ENCODE measurements around the gene NKAPL. TPM values are rescaled to one million over a fixed set of nuclear protein-coding genes. Genes with fewer than 3 reads are reported as not detected.

Gene NKAPL
- total RNA-seq, result 0.79 and 1.2 TPM in 2 replicates

DNA sequence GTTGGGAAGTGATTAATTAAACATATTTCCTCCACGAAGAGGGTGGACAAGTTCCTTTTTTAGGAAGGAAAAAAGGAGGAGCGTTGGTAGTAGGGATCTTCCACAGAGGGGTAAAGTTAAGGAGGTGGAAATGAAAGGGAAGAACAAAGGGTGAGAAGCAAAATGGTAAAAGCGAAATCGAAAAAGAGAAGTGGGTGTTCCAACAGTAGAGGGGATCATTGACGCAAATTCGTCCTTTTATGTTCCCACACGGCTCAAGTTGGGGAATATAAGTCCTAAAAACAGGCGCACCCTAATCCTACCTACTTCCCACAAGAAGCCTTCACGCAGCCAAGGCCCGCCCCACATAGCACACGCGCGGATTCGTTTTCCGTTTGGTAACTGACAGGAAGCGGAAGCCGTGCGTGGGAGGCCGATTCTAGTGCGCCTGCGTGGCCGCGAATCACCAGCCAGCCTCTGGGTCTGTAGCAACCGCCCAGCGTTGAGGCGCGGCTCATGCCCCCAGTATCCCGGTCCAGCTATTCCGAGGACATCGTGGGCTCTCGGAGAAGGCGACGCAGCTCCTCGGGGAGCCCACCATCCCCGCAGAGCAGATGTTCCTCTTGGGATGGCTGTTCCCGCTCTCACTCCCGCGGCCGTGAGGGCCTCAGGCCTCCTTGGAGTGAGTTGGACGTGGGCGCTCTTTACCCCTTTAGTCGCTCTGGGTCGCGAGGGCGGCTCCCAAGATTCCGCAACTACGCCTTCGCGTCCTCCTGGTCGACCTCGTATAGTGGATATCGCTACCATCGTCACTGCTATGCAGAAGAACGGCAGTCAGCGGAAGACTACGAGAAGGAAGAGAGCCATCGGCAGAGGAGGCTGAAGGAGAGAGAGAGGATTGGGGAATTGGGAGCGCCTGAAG is at the start of gene NKAPL:
Gene NKAPL (plus strand): TSS at position 421 of the 901 bp plus-strand sequence. CDS start 75 bp downstream, at position 496.
- DNase-seq (ENCODE audit: low read depth) (peak; percentile 29), FAIRE-seq (no peak)
- H3K27me3 ChIP-seq (ENCODE audit: control insufficient read depth, insufficient read depth, low read length), result no peaks in the 10 kb centered on the region
- H3K4me3 ChIP-seq (ENCODE audit: low read depth, low read length), result peak within 1 kb of the TSS; percentile 38
- TF ChIP-seq, protein P1, sequence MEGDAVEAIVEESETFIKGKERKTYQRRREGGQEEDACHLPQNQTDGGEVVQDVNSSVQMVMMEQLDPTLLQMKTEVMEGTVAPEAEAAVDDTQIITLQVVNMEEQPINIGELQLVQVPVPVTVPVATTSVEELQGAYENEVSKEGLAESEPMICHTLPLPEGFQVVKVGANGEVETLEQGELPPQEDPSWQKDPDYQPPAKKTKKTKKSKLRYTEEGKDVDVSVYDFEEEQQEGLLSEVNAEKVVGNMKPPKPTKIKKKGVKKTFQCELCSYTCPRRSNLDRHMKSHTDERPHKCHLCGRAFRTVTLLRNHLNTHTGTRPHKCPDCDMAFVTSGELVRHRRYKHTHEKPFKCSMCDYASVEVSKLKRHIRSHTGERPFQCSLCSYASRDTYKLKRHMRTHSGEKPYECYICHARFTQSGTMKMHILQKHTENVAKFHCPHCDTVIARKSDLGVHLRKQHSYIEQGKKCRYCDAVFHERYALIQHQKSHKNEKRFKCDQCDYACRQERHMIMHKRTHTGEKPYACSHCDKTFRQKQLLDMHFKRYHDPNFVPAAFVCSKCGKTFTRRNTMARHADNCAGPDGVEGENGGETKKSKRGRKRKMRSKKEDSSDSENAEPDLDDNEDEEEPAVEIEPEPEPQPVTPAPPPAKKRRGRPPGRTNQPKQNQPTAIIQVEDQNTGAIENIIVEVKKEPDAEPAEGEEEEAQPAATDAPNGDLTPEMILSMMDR (IDR thresholded peaks at IDR 0.05; ENCODE audit: insufficient read depth, low read length, severe bottlenecking), result no peak
- no peaks in the 10 kb centered on the region for H3K36me3 ChIP-seq (ENCODE audit: control insufficient read depth, insufficient read depth, low read length)

DNA sequence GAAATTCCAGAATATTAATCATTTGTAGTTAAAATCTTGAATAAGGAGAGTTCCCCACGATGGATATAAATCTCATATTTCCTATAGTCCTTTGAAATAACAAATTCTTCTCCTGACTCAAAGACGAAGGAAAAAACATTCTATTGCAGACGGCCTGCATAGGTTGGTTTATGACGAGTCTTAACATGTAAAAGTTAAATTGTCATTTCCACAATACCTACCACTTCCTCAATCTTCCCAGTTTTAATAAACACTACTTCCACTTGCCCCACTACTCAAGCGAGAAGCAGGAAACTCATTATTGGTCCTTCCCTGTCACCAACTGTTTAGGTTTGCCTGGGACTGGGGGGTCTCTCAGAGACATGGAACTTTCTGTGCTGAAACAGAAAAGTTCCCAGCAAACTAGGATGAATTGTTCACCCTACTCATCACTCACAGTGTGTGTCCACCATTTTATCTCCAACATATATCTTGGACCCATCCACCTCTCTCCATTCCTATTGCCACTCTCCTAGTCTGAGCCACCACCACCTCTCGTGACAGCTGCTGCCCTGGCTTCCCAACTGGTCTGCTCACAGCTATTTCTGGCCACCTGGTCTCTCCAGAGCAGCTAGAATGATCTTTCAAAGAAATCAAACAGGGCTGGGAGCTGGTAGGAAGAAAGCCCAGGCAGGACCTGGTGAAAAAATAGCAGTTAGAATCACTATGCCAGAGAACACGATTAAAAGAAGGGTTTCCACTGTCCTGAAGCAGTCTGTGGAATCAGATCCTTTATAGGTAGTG is 49.2 kb upstream of the NKAPL start:
- H3K36me3 ChIP-seq (ENCODE audit: control insufficient read depth, insufficient read depth, low read length), result no peaks in the 10 kb centered on the region
- no peak overlapping the region for H3K4me3 ChIP-seq (ENCODE audit: low read depth, low read length)
- peaks cover 3% of the 10 kb centered on the region for H3K27me3 ChIP-seq (ENCODE audit: control insufficient read depth, insufficient read depth, low read length)
- no peak for FAIRE-seq
- TF ChIP-seq, protein P1 (IDR thresholded peaks at IDR 0.05; ENCODE audit: insufficient read depth, low read length, severe bottlenecking), result no peak
- peak; percentile 55 for DNase-seq (ENCODE audit: low read depth)

DNA sequence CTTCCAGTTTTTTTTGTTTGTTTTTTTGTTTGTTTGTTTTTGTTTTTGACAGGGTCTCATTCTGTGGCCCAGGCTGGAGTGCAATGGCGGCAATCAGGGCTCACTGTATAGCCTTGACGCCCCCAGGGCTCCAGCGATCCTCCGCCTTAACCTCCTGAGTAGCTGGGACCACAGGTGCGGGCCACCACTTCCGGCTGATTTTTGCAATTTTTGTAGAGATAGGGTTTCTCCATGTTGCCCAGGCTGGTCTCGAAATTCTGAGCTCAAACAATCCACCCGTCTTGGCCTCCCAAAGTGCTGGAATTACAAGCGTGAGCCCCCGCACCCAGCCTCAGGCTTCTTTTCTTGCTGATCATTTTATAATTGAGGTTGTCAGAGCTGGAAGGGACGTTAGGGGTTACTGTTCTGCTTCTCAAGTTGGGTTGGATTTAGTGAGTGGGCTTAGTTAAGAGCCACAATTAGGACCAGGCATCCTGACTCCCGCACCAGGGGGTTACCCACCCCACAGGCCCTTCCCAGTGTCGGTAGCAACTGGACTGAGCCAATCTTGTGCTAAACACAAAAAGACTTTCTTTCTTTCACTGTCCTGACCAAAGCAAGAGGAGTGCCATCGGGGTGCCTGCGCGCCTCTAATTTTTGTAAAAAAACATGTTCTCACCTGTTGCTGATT is 47.1 kb upstream of the NKAPL start:
- TF ChIP-seq, protein P1 (IDR thresholded peaks at IDR 0.05; ENCODE audit: insufficient read depth, low read length, severe bottlenecking), result no peak
- FAIRE-seq, result no peak
- Histone ChIP-seq H3K36me3 (ENCODE audit: control insufficient read depth, insufficient read depth, low read length) (no peaks in the 10 kb centered on the region), H3K27me3 (ENCODE audit: control insufficient read depth, insufficient read depth, low read length) (peaks cover 3% of the 10 kb centered on the region), H3K4me3 (ENCODE audit: low read depth, low read length) (peak overlapping the region; percentile 43)
- DNase-seq (ENCODE audit: low read depth), result no peak

DNA sequence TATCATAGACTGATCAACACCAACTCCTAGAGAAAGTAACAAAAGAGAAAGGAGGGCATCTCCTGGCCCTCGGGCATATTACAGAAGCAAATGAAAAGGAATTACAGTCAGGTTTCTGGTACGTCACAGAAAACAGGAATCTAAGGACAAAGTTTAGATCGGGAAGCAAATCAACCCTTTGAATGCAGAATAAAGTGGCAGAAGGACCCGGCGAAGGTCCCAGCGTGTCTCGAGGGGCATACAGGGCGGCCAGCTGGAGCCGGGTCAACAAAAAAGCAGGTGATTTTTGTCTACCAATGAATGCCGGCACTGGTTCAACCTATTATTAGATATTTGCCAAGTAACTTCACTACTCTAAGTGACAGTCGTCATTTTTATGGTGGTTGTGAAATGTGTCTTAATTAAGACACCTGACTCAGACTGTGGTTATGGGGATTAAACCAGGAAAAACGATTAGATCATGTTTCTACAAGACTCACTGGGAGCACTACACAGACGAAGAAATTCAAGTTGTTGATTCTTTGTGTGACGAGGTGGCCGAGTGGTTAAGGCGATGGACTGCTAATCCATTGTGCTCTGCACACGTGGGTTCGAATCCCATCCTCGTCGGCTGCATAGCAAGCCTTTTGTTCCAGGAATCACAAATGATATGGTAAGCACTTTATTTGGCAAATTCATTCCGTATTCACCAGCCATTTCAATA is 46.4 kb upstream of the NKAPL start:
- peaks cover 3% of the 10 kb centered on the region for H3K27me3 ChIP-seq (ENCODE audit: control insufficient read depth, insufficient read depth, low read length)
- no peaks in the 10 kb centered on the region for H3K36me3 ChIP-seq (ENCODE audit: control insufficient read depth, insufficient read depth, low read length)
- FAIRE-seq, result no peak
- H3K4me3 ChIP-seq (ENCODE audit: low read depth, low read length), result peak overlapping the region; percentile 43
- TF ChIP-seq, protein P1 (IDR thresholded peaks at IDR 0.05; ENCODE audit: insufficient read depth, low read length, severe bottlenecking), result no peak
- DNase-seq (ENCODE audit: low read depth), result peak; percentile 96

DNA sequence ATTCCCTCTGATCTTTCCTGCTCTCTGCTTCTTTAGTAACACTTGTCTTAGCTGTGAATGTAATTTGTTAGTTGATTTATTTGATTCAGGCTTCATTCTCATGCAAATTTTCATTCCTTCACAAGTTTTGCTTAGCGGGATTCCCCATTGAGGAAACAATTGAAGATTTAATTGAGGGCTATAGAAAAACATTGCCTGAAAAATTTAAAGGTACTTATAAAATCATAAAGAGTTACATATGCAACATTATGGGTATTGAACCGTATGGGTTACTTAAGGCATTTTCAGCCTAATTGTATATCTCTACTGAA is 45.9 kb upstream of the NKAPL start:
- no peak for FAIRE-seq
- Histone ChIP-seq H3K27me3 (ENCODE audit: control insufficient read depth, insufficient read depth, low read length) (peaks cover 2% of the 10 kb centered on the region), H3K36me3 (ENCODE audit: control insufficient read depth, insufficient read depth, low read length) (no peaks in the 10 kb centered on the region), H3K4me3 (ENCODE audit: low read depth, low read length) (peak overlapping the region; percentile 43)
- TF ChIP-seq, protein P1 (IDR thresholded peaks at IDR 0.05; ENCODE audit: insufficient read depth, low read length, severe bottlenecking), result no peak
- no peak for DNase-seq (ENCODE audit: low read depth)
